SIG-M5 (cell line): ENCODE data around the gene EBLN2.
"Not testable (repeated sequence)": the region's sequence is repeated elsewhere in the genome, so short reads cannot be mapped to it uniquely, and the experiment has no call there.

Source experiments
- DNase-seq: peaks from one replicate; lab custom pipeline; 2025; lab: John Stamatoyannopoulos, UW

Gene EBLN2

GRCh38 chr3:73060302-73060723 lies 1.1 kb upstream of the EBLN2 start:
- no peak for DNase-seq

- DNase-seq, result not testable (repeated sequence)
These were observed 4.8 kb downstream of the EBLN2 start for GRCh38 chr3:73066243-73066642.

GRCh38 chr3:73068419-73068818 lies 7.0 kb downstream of the EBLN2 start:
- DNase-seq, result no peak

- DNase-seq, result no peak
These were observed 7.7 kb downstream of the EBLN2 start for GRCh38 chr3:73069187-73069586.

- DNase-seq, result no peak
These were observed 8.5 kb downstream of the EBLN2 start for GRCh38 chr3:73069775-73070444.

- DNase-seq, result no peak
These were observed 9.5 kb downstream of the EBLN2 start for GRCh38 chr3:73070675-73071575.

- no peak for DNase-seq
These were observed 10.5 kb downstream of the EBLN2 start for GRCh38 chr3:73071952-73072351.

GRCh38 chr3:73072634-73073033 lies 11.2 kb downstream of the EBLN2 start:
- no peak for DNase-seq

- DNase-seq, result no peak
These were observed 11.7 kb downstream of the EBLN2 start for GRCh38 chr3:73073091-73073707.

- no peak for DNase-seq
These were observed 13.3 kb downstream of the EBLN2 start for GRCh38 chr3:73074781-73075180.

- DNase-seq, result no peak
These were observed 18.9 kb downstream of the EBLN2 start for GRCh38 chr3:73080216-73080966.

GRCh38 chr3:73081140-73081539 lies 19.7 kb downstream of the EBLN2 start:
- DNase-seq, result no peak

GRCh38 chr3:73084170-73084569 lies 22.7 kb downstream of the EBLN2 start:
- DNase-seq, result no peak

GRCh38 chr3:73086071-73086494 lies 24.6 kb downstream of the EBLN2 start:
- DNase-seq, result no peak

- no peak for DNase-seq
These were observed 32.7 kb downstream of the EBLN2 start for GRCh38 chr3:73094129-73094528.

- no peak for DNase-seq
These were observed 33.5 kb downstream of the EBLN2 start for GRCh38 chr3:73094951-73095350.

- no peak for DNase-seq
These were observed 34.7 kb downstream of the EBLN2 start for GRCh38 chr3:73096169-73096568.

GRCh38 chr3:73098026-73098425 lies 36.6 kb downstream of the EBLN2 start:
- no peak for DNase-seq

GRCh38 chr3:73098873-73099272 lies 37.4 kb downstream of the EBLN2 start:
- DNase-seq, result no peak

- no peak for DNase-seq
These were observed 39.5 kb downstream of the EBLN2 start for GRCh38 chr3:73100741-73101559.

- no peak for DNase-seq
These were observed 40.4 kb downstream of the EBLN2 start for GRCh38 chr3:73101881-73102280.
